ENCODE results near the gene PDHB.

DNA sequence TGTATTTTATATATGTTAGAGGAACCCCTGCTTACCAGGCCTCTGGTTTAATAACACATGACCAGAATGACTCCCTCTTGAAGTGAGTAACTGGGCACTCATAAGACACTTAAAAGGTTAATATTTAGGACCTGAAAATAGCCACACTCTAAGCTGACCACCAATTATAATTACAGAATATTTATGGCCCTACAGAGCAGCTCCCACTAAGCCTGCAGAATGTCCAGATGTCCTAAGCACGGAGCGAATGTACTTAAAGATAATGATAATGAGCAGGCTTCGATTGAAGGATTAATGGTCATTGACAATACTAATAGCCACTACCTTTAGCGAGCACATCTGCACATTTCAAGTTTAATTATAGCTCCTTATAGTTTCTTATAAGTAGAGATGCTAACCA is 35.5 kb upstream of the PDHB start:
- TF ChIP-seq, protein P1, sequence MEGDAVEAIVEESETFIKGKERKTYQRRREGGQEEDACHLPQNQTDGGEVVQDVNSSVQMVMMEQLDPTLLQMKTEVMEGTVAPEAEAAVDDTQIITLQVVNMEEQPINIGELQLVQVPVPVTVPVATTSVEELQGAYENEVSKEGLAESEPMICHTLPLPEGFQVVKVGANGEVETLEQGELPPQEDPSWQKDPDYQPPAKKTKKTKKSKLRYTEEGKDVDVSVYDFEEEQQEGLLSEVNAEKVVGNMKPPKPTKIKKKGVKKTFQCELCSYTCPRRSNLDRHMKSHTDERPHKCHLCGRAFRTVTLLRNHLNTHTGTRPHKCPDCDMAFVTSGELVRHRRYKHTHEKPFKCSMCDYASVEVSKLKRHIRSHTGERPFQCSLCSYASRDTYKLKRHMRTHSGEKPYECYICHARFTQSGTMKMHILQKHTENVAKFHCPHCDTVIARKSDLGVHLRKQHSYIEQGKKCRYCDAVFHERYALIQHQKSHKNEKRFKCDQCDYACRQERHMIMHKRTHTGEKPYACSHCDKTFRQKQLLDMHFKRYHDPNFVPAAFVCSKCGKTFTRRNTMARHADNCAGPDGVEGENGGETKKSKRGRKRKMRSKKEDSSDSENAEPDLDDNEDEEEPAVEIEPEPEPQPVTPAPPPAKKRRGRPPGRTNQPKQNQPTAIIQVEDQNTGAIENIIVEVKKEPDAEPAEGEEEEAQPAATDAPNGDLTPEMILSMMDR (IDR thresholded peaks at IDR 0.05) = no peak
- TF ChIP-seq POLR2A (IDR thresholded peaks at IDR 0.05) = no peak
